Spleen (tissue), 7 donors: ENCODE data around the gene DNTT.

Source experiments
- POLR2A ChIP-seq, 3 donors: fragments of 450-650 bp; IDR thresholded peaks; one replicate each; pipeline ENCODE4 v1.5.1; 2017; ENCODE audit warnings: antibody characterized with exemption in 3 of 3, mild to moderate bottlenecking in 1 of 3
- POLR2AphosphoS5 ChIP-seq, 3 donors: sonication (generic); formaldehyde crosslinking; IDR thresholded peaks; one replicate each; pipeline ENCODE4 v1.5.1; 2017; ENCODE audit warnings: antibody characterized with exemption in 3 of 3
- TF ChIP-seq, protein P1 (sequence below), 11 experiments: fragments of 200-600 bp in 7 of 11; fragments of 450-650 bp in 4 of 11; sonication (generic) in 4 of 11; IDR thresholded peaks in 8 of 11; conservative IDR thresholded peaks in 3 of 11; 1 replicate in 7 of 11; 2 replicates in 4 of 11; pipeline versions ENCODE4 v1.4.0 to v1.8.0; 2016 to 2021; ENCODE audit warnings: antibody characterized with exemption in 11 of 11, inconsistent platforms in 4 of 11, mild to moderate bottlenecking in 1 of 11
- donor health status: DM: no; HTN: no; CAD: no; lungs with moderate emphysema.
- donor health status: DM: no; HTN: no; CAD: no.
- donor health status: DM: no; HTN: no; CAD: no.

GRCh38 chr10:96319754-96320474 is 15.7 kb downstream of the DNTT start:
- TF ChIP-seq, protein P1, sequence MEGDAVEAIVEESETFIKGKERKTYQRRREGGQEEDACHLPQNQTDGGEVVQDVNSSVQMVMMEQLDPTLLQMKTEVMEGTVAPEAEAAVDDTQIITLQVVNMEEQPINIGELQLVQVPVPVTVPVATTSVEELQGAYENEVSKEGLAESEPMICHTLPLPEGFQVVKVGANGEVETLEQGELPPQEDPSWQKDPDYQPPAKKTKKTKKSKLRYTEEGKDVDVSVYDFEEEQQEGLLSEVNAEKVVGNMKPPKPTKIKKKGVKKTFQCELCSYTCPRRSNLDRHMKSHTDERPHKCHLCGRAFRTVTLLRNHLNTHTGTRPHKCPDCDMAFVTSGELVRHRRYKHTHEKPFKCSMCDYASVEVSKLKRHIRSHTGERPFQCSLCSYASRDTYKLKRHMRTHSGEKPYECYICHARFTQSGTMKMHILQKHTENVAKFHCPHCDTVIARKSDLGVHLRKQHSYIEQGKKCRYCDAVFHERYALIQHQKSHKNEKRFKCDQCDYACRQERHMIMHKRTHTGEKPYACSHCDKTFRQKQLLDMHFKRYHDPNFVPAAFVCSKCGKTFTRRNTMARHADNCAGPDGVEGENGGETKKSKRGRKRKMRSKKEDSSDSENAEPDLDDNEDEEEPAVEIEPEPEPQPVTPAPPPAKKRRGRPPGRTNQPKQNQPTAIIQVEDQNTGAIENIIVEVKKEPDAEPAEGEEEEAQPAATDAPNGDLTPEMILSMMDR (IDR thresholded peaks at IDR 0.05 in 8 of 11, conservative IDR thresholded peaks at IDR 0.05 in 3 of 11) = no peak
- no peak for TF ChIP-seq POLR2A (IDR thresholded peaks at IDR 0.05)
- TF ChIP-seq POLR2AphosphoS5 (IDR thresholded peaks at IDR 0.05) = no peak
